RWPE2 (cell line): ENCODE results near the gene RIMKLB.
A peak's percentile ranks its signal among the peaks of the same experiment; 100 is the strongest.

Experiments
- ATAC-seq: fragments of 200-7000 bp; cut with Tn5 transposase; 3 replicates; pipeline ENCODE4 v1.9.1; 2021; ENCODE audit warnings: low read depth
- DNase-seq: peaks from one replicate; pipeline ENCODE4 v3.0.0-alpha.2; 2020; ENCODE audit warnings: low spot score
- H3K27ac ChIP-seq: fragments of 450-650 bp; 2 replicates; pipeline ENCODE4 v1.5.1; 2017; ENCODE audit warnings: mild to moderate bottlenecking; ENCODE audit not compliant: poor library complexity, severe bottlenecking
- H3K27me3 ChIP-seq: fragments of 250-450 bp; sonication (Bioruptor Pico); 2 replicates; pipeline ENCODE4 v1.5.1; 2021; ENCODE audit warnings: mild to moderate bottlenecking, moderate library complexity; ENCODE audit not compliant: insufficient read depth, poor library complexity, severe bottlenecking
- H3K36me3 ChIP-seq: fragments of 250-450 bp; sonication (Bioruptor Pico); 2 replicates; pipeline ENCODE4 v1.5.1; 2020; ENCODE audit warnings: low read depth, mild to moderate bottlenecking, moderate library complexity
- H3K4me1 ChIP-seq: fragments of 250-450 bp; sonication (Bioruptor Pico); 2 replicates; pipeline ENCODE4 v1.5.1; 2021; ENCODE audit warnings: mild to moderate bottlenecking, moderate library complexity; ENCODE audit not compliant: insufficient read depth, poor library complexity, severe bottlenecking
- H3K4me3 ChIP-seq: fragments of 250-450 bp; sonication (Bioruptor Pico); 2 replicates; pipeline ENCODE4 v1.5.1; 2021; ENCODE audit warnings: mild to moderate bottlenecking, moderate library complexity; ENCODE audit not compliant: severe bottlenecking
- H3K9me3 ChIP-seq: fragments of 250-450 bp; sonication (Bioruptor Pico); 2 replicates; pipeline ENCODE4 v1.5.1; 2021; ENCODE audit warnings: mild to moderate bottlenecking, moderate library complexity; ENCODE audit not compliant: severe bottlenecking
- TF ChIP-seq, protein P1 (sequence below): fragments of 450-650 bp; IDR thresholded peaks from one replicate; pipeline ENCODE4 v1.5.1; 2017; ENCODE audit warnings: mild to moderate bottlenecking, moderate library complexity; ENCODE audit not compliant: poor library complexity, severe bottlenecking

Gene RIMKLB

DNA sequence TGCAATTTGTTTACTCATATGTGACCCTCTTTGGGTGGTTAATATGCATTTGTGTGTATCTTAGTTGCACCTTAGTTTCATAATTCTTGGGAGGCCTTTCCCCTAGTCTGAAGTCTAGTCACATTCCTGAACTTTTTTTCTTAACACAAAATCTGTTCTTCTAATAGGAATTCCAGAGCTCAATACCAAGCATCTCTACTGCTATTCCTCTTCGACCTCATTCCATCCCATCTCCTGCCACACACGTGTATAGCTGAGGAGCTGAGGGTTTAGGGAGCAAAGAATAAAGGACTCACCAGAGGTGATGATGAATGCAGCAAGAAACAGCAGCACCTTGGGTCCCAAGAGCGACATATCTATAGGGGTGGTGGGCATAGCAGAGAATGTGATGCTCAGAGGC is 36.0 kb upstream of the RIMKLB start:
- no peak for ATAC-seq
- Histone ChIP-seq H3K9me3 (no peaks in the 10 kb centered on the region), H3K27me3 (no peaks in the 10 kb centered on the region), H3K4me1 (peaks cover 10% of the 10 kb centered on the region), H3K4me3 (no peak overlapping the region), H3K36me3 (no peaks in the 10 kb centered on the region), H3K27ac (peak overlapping the region; percentile 67)
- TF ChIP-seq, protein P1, sequence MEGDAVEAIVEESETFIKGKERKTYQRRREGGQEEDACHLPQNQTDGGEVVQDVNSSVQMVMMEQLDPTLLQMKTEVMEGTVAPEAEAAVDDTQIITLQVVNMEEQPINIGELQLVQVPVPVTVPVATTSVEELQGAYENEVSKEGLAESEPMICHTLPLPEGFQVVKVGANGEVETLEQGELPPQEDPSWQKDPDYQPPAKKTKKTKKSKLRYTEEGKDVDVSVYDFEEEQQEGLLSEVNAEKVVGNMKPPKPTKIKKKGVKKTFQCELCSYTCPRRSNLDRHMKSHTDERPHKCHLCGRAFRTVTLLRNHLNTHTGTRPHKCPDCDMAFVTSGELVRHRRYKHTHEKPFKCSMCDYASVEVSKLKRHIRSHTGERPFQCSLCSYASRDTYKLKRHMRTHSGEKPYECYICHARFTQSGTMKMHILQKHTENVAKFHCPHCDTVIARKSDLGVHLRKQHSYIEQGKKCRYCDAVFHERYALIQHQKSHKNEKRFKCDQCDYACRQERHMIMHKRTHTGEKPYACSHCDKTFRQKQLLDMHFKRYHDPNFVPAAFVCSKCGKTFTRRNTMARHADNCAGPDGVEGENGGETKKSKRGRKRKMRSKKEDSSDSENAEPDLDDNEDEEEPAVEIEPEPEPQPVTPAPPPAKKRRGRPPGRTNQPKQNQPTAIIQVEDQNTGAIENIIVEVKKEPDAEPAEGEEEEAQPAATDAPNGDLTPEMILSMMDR = no peak
- no peak for DNase-seq

DNA sequence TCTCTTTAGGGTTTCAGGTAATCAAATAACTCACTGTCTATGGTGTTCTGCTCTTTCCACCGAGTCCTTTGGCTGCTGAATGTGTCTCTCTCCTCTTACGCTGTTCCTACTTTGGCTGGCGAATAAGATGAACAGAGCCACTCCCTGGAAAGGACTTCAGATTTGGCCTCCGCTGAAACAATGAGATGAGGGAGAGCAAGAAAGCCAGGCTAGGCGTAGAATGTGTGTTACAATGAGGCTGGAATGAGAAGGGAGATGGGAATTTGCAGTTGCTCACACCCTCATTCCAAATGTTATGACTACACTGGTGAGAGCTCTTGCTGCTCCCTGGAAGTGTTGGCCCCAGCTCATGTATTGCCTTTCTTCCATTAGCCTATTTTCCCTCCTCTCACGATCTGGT is 35.2 kb upstream of the RIMKLB start, which contains the start of gene MFAP5:
TSS of gene MFAP5 (minus strand) at position 234 of the 400 bp plus-strand sequence. CDS start 722 bp downstream, outside the sequence.
- Histone ChIP-seq H3K4me1 (peaks cover 9% of the 10 kb centered on the region), H3K9me3 (no peaks in the 10 kb centered on the region), H3K27ac (peak within 1 kb of the TSS; percentile 67), H3K27me3 (no peaks in the 10 kb centered on the region), H3K4me3 (peak within 1 kb of the TSS; percentile 1), H3K36me3 (no peaks in the 10 kb centered on the region)
- ATAC-seq (peak; percentile 84), DNase-seq (no peak)
- TF ChIP-seq, protein P1 = no peak

DNA sequence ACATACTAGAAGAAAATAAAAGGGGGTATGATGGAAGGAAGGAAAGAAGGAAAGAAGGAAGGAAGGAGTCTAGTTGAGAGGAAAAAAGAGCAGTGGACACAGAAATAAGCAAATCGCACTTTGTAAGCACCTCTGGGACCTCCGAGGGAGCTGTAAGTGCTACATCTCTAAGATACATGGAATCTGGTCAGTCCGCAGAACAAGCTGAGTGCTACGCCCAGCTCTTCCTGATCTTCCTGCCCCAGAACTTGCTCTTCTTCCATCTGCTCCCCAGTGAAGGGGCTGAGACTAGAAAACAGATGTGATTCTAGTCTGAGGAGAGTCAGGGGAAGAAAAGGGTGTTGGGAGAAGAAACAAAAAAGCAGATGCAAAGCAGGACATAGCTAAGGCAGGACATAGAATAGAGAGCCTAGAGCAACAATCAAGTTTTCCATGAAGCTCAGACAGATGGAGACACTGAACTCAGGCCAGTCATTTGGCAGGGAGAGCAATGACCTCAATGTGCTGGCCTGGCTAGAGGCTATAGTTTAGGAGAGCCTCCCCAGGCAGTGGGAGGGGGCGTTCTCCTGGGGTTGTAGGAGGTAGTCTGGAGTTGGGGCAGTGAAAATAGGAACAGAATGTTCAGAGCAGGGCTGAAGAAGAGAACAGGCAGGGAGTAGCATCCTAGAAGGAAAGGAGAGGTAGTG is 33.4 kb upstream of the RIMKLB start:
- no peak overlapping the region for H3K27ac ChIP-seq

DNA sequence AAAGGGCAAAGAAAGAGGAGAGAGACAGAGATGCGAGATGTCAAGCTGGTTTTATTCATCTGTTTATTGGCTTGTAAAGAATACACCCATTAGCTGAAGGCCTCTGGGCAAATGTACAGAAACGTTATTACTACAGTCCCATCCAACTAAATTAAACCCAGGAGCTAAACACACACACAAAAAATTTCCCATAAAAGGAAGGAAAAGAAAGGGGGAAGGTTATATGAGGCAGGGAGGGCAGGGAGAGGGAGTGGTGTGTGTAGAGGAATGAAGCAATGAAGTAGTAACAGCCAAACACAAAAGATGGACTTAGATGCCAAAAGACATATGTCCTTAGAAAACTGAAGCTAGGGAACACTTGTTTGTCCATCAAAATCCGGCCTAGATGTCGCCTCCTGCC is 32.0 kb upstream of the RIMKLB start:
- Histone ChIP-seq H3K27ac (no peak overlapping the region), H3K9me3 (no peaks in the 10 kb centered on the region), H3K4me3 (no peak overlapping the region), H3K27me3 (no peaks in the 10 kb centered on the region), H3K4me1 (peaks cover 3% of the 10 kb centered on the region), H3K36me3 (no peaks in the 10 kb centered on the region)
- no peak for DNase-seq
- ATAC-seq = no peak
- TF ChIP-seq, protein P1 = no peak

More for the DNA sequence above, 33.4 kb upstream of the RIMKLB start:
- no peaks in the 10 kb centered on the region for H3K27me3 ChIP-seq
- no peak overlapping the region for H3K4me3 ChIP-seq
- ATAC-seq = no peak
- H3K4me1 ChIP-seq = peaks cover 3% of the 10 kb centered on the region
- TF ChIP-seq, protein P1 = no peak
- DNase-seq = no peak
- H3K36me3 ChIP-seq = no peaks in the 10 kb centered on the region
- H3K9me3 ChIP-seq = no peaks in the 10 kb centered on the region

DNA sequence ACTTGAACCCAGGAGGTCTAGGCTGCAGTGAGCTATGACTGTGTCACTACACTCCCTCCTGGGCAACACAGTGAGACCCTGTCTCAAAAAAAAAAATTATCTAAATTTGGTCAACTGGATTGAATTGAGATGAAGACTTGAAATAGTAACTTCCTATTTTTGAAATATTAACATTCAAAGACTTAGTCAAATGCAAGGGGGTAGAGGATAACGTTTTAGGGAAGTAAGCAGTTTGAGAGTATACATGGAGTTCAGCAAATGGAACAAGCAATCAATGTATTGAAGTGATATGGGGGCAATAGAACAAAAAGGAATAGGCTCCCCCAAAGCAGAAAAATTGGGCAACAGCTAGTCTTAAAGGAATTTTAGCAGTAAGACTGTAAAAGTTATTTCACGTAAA is 30.5 kb upstream of the RIMKLB start:
- H3K27ac ChIP-seq = no peak overlapping the region
- peaks cover 2% of the 10 kb centered on the region for H3K4me1 ChIP-seq
- DNase-seq (no peak), ATAC-seq (no peak)
- H3K27me3 ChIP-seq = no peaks in the 10 kb centered on the region
- no peak overlapping the region for H3K4me3 ChIP-seq
- TF ChIP-seq, protein P1 = no peak
- H3K36me3 ChIP-seq = no peaks in the 10 kb centered on the region
- no peaks in the 10 kb centered on the region for H3K9me3 ChIP-seq
